G401 (cell line): Measurements from ENCODE around the gene CPB2. TPM values are rescaled to one million over a fixed set of nuclear protein-coding genes. Genes with fewer than 3 reads are reported as not detected.

Experiments used
- DNase-seq: peaks from one replicate; pipeline ENCODE4 v3.0.0-alpha.2; 2015; ENCODE audit warnings: low spot score
- in situ Hi-C: cut with HindIII; loops from 2 replicates; pipeline ENCODE4 v1.10.0; 2016; ENCODE audit warnings: low sequenced_read_pairs, mixed read lengths
- total RNA-seq: library from RNA; depleted of rRNA; stranded (reverse); fragments of >200 nt; shearing (Covaris generic); gene quantifications from 2 replicates; pipeline ENCODE4 v1.2.3, GENCODE V29; 2014; rRNA removed

Gene CPB2
- total RNA-seq, 1 experiment from 2014 or later, result not detected

DNA sequence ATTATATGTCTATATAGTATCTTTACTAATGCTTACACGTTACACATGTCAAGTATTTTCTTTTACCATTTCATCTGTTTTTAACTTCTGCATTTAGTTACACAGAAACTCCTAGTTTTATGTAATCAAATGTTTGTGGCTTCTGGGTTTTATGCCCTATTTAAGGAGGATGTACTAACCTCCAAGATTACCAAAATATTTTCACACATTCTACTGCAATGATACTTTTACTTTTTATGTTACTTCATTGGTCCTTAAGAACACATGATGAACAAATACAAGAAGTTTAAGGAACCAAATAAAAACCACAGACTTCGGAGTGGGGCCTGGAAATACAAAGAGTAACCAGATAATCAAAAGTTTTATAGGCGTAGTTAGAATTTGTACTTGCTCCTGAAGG, 89.5 kb downstream of the CPB2 start:
- in situ Hi-C loops, result no loop called here
- no peak for DNase-seq

DNA sequence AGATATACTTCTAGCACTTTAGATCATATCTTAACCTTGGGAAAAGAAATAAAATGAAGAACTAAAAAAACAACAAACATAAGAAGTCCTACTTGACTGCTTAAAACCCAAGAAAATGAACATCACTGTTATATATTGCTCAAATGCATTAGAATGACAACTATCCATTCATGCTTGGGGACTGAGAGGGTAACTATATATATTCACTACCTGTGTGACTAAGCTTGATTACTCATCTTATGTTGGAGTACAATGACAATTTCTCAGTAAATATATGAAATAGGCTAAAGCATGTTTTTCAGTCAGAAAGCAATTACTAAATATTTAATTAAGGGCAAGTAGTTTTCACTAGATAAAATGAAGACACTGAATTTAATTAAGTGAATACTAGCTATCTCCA, 92.4 kb downstream of the CPB2 start:
- DNase-seq, result no peak
- in situ Hi-C loops, result no loop called here

DNA sequence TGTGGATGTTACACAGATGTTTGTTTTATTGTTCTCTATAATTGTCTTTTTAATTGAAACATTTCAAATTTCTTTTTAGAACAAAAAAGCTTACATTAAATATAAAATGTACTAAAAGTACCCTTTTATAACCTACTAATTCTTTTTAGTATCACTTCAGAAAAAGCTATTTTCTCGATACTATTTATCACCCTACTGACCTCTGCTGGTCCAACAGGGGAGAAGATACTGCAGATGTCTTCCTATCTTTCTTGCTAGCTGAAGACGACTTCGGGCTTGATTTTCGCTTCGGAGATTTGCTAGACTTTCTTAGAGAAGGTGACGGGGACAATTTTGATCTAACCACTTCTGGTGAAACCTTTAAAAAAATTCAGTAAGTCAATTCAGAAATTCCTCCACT, 94.7 kb downstream of the CPB2 start:
- in situ Hi-C loops, result no loop called here
- peak; percentile 2 for DNase-seq

DNA sequence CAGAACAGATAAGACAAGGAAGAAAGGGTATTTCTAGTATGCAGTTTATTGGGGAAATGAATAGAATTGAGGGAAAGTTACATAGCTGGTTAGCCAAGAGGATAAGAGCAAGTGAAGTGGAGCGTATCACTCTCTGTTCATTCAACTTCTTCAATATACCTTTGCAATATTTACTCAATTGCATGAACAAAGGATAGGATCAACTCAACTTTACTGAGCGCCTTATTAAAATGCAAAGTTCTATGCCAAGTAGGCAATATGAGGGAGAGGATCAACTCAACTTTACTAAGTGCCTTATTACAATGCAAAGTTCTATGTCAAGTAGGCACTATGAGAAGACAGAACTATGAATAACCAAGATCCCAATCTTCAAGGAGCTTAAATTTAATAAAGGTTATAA, 96.2 kb downstream of the CPB2 start:
- in situ Hi-C loops, result no loop called here
- no peak for DNase-seq

DNA sequence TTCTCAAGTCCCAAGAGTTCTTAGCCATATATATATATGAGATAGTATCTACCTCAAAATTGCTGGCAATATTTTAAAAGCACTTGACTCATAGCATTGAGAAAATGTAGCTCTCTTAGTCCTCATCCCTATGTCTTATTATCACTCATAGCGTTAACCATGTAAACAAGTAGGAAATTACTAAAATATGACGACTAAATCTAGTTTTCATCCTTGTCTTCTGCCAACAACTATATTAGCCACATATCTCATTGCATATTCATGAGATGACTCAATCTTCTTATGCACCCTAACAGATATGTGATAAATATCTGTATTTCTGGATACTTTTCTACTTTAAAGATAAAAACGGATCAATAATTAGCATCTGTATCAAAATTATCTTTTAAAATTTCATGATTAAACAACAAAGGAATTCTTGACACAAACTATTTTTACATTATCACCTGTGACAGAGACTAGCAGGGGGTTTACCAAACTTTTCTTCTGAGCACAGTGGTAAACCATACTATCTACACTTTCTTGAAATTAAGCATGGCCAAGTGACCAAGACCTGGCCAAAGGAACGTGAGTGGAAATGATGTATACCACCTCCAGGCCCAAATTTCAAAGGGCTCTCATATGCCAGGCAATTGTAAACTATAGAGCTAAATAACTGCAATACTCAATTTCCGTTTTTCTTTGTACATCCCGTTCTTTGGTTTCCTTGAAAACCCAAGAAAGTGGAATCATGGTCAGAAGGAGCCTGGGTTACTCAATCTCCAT, 98.0 kb downstream of the CPB2 start:
- DNase-seq, result no peak
- in situ Hi-C loops, result no loop called here

DNA sequence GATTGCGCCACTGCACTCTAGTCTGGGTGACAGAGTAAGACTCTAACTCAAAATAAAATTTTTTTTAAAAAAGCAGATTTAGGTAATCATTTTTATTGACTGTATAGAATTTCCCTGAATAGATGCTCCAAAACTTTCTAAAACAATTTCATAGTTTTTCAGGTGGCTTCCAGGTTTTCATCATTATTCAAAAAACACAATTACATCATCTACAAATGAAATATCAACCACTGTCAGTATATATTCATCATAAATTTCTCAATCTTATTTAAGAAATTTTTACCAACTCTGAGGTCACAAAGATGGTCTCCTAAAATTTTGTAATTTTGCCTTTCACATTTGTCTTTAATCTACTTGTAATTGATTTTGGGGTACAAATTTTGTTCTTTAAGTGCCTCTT, 100.3 kb downstream of the CPB2 start:
- in situ Hi-C loops, result no loop called here
- DNase-seq, result no peak

Other genes with a start within 250 kb of the CPB2 start
- 3.5 and 9.6 TPM in 2 replicates for gene ZC3H13, start 52.3 kb downstream of the CPB2 start, total RNA-seq
- gene LCP1, start 77.1 kb upstream of the CPB2 start, total RNA-seq, result not detected in 2 replicates
- gene LRRC63, start 106.9 kb upstream of the CPB2 start, total RNA-seq, result not detected in 2 replicates